Measurements from ENCODE around the gene RXFP4.
A peak's percentile ranks its signal among the peaks of the same experiment; 100 is the strongest.

Gene RXFP4

GRCh38 chr1:155989242-155990004 lies 48.0 kb downstream of the RXFP4 start:
- in situ Hi-C loops (cut with MboI; ENCODE audit: low sequenced_read_pairs, unreplicated experiment) = no loop called here
- peak; percentile 86 for DNase-seq (ENCODE audit: low spot score)
- TF ChIP-seq CTCF (IDR thresholded peaks at IDR 0.05; ENCODE audit: borderline replicate concordance, control extremely low read depth, extremely low read depth, insufficient read depth, missing control alignments) = peak; percentile 97

DNA sequence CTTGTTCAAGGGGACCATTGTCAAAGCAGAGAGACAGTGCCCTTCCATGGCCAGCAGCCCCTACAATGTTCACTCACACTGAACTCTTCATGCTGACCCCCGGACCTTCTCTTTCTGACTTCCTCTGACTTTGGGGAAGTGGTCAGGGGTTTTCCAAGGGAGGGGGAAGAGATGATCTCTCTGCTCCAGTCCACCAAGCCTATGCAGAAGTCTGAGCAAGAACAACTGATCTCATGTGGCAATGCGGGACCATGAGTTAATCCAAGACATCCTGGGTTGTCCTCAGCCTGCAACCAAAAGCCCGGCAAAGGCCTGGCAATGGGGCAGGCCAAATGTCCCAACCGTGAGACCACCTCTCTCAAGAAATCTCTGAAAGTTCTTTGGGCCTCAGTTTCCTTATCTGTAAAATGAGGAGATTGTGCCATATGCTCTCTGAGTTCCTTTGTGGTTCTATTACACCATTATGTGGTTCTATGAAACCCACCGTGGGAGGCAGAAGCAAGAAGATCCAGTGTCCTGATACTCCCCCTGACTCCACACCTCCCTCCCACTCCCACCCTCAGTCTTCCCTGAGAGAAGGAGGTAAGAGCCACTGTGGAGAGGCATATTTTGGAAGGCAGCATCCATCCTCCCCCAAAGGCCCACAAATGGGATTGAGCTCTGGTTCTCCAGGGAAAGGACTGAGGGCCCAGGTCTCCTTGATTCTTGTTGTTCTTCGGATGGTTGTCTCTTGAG lies 48.7 kb downstream of the RXFP4 start:
- in situ Hi-C loops (cut with MboI; ENCODE audit: low sequenced_read_pairs, unreplicated experiment) = no loop called here
- peak; percentile 58 for DNase-seq (ENCODE audit: low spot score)
- TF ChIP-seq CTCF (IDR thresholded peaks at IDR 0.05; ENCODE audit: borderline replicate concordance, control extremely low read depth, extremely low read depth, insufficient read depth, missing control alignments) = no peak
